NB4 (cell line): ENCODE data around the gene WDFY3.

Experiments used
- DNase-seq: peaks from one replicate; pipeline ENCODE4 v3.0.0; 2010; ENCODE audit warnings: low read depth
- H3K4me3 ChIP-seq: one replicate; pipeline ENCODE4 v1.5.1; 2011; ENCODE audit warnings: mild to moderate bottlenecking, low read depth, low read length, moderate library complexity
- CTCF ChIP-seq: IDR thresholded peaks from one replicate; pipeline ENCODE4 v1.5.1; 2012; ENCODE audit warnings: low read depth, low read length
- MAX ChIP-seq: IDR thresholded peaks from 2 replicates; pipeline ENCODE4 v1.6.1; 2011; ENCODE audit warnings: low read depth, low read length
- MYC ChIP-seq: IDR thresholded peaks from 2 replicates; pipeline ENCODE4 v1.6.1; 2011; ENCODE audit warnings: low read depth, low read length
- POLR2A ChIP-seq: IDR thresholded peaks from 2 replicates; pipeline ENCODE4 v1.6.1; 2011; ENCODE audit warnings: mild to moderate bottlenecking; ENCODE audit not compliant: insufficient read length; ENCODE audit errors: extremely low read depth

The WDFY3 gene

GRCh38 chr4:84730375-84730774, 236.1 kb downstream of the WDFY3 start:
- no peak overlapping the region for H3K4me3 ChIP-seq
- DNase-seq: no peak
- TF ChIP-seq MAX: no peak
- TF ChIP-seq MYC: no peak
- no peak for TF ChIP-seq POLR2A
- no peak for TF ChIP-seq CTCF

- no peak overlapping the region for H3K4me3 ChIP-seq
- no peak for TF ChIP-seq MAX
- no peak for TF ChIP-seq POLR2A
- TF ChIP-seq CTCF: no peak
- no peak for TF ChIP-seq MYC
- DNase-seq: no peak
Measured at GRCh38 chr4:84727491-84727890, 239.0 kb downstream of the WDFY3 start.

- no peak for DNase-seq
- TF ChIP-seq CTCF: no peak
- TF ChIP-seq POLR2A: no peak
- TF ChIP-seq MAX: no peak
- TF ChIP-seq MYC: no peak
- no peak overlapping the region for H3K4me3 ChIP-seq
Measured at GRCh38 chr4:84726356-84726755, 240.1 kb downstream of the WDFY3 start.

GRCh38 chr4:84722720-84723119, 243.8 kb downstream of the WDFY3 start:
- TF ChIP-seq POLR2A (no peak), MAX (no peak), CTCF (no peak), MYC (no peak)
- DNase-seq: no peak
- H3K4me3 ChIP-seq: no peak overlapping the region

GRCh38 chr4:84719115-84719514, 247.4 kb downstream of the WDFY3 start:
- TF ChIP-seq POLR2A (no peak), CTCF (no peak), MYC (no peak)
- no peak overlapping the region for H3K4me3 ChIP-seq
- no peak for DNase-seq

GRCh38 chr4:84718699-84719098, 247.8 kb downstream of the WDFY3 start:
- DNase-seq: no peak
- no peak overlapping the region for H3K4me3 ChIP-seq
- TF ChIP-seq POLR2A: no peak
- TF ChIP-seq MAX: no peak
- TF ChIP-seq CTCF: no peak
- TF ChIP-seq MYC: no peak
